NCI-H510A (cell line): ENCODE measurements around the gene PPP1R15A.
A peak's percentile ranks its signal among the peaks of the same experiment; 100 is the strongest.
"Not testable (repeated sequence)": the region's sequence is repeated elsewhere in the genome, so short reads cannot be mapped to it uniquely, and the experiment has no call there.

ENCODE experiments used
- DNase-seq: peaks from one replicate; lab custom pipeline; 2025; lab: John Stamatoyannopoulos, UW

PPP1R15A gene

DNA sequence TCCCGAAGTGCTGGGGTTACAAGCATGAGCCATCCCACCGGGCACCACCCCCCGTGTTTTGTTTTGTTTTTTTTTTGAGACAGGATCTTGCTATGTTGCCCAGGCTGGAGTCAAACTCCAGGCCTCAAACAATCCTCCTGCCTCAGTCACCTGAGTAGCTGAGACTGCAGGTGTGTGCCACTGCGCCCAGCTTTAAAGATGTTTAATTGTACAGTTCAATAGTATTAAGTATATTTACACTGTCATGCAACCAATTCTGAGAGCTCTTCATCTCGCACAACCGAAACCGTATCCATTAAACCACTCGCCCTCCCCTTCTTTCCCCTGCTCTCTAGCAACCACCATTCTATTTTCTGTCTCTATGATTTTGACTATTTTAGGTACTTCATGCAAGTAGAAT is 43.5 kb downstream of the PPP1R15A start:
- DNase-seq, result peak; percentile 47

DNA sequence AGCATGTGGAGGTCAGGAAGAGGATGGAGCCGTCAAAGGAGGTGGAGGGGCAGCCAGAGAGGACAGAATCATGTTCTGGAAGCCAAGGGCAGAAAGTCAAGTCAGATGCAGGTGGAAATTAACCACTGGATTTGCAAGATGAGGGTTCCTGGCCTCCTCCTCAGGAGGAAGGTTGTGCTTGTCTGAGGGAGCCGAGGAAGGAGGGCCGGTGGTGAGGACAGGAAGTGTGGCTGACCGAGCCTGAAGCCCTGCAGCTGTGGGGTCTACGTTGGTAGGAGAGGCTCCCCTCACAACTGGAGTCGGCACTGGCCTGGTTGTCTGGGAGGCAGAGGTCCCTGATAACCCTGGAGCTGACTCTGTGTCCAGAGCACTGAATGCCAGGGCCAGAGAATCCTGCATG is 45.9 kb downstream of the PPP1R15A start:
- DNase-seq, result no peak

DNA sequence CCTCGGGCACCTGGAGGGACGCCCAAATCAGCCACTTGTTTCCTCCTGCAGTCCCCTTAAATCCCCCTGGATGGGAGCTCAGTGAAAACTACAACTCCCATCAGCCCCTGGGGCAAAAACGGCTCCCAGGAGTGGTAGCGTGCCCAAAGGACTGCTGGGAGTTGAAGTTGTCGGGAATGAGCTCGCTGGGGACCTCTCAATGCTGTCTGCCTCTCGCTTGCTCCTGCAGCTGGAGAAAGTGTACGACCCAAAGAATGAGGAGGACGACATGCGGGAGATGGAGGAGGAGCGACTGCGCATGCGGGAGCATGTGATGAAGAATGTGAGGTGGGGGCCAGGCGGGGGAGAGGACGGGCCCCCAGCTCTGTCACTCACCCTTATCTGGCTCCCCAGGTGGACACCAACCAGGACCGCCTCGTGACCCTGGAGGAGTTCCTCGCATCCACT is 46.6 kb downstream of the PPP1R15A start:
- no peak for DNase-seq

DNA sequence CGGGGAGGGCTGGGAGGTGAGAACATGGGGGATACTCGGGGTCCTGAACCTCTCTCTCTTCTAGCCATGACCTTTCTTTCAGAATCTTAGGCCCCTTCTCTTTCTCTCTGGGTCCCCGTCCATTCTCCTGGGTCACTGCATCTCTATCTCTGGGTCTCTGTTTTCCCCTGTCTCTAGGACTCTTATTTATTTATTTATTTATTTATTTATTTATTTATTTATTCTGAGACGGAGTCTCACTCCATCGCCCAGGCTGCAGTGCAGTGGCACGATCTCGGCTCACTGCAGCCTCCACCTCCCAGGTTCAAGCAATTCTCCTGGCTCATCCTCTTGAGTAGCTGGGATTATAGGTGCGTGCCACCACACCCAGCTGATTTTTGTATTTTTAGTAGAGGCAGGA is 47.0 kb downstream of the PPP1R15A start:
- not testable (repeated sequence) for DNase-seq

DNA sequence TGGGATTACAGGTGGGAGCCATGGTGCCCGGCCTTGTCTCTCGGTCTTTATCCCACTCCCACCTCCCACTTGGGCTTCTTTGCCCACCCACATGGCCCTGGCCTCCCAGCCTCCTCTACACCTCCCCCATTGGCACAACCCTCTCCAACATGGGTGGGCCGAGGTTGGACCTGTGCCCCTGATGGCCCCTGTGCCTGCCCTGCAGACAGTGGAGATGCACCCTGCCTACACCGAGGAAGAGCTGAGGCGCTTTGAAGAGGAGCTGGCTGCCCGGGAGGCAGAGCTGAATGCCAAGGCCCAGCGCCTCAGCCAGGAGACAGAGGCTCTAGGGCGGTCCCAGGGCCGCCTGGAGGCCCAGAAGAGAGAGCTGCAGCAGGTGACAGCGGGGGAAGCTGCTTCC is 48.7 kb downstream of the PPP1R15A start:
- DNase-seq, result no peak

DNA sequence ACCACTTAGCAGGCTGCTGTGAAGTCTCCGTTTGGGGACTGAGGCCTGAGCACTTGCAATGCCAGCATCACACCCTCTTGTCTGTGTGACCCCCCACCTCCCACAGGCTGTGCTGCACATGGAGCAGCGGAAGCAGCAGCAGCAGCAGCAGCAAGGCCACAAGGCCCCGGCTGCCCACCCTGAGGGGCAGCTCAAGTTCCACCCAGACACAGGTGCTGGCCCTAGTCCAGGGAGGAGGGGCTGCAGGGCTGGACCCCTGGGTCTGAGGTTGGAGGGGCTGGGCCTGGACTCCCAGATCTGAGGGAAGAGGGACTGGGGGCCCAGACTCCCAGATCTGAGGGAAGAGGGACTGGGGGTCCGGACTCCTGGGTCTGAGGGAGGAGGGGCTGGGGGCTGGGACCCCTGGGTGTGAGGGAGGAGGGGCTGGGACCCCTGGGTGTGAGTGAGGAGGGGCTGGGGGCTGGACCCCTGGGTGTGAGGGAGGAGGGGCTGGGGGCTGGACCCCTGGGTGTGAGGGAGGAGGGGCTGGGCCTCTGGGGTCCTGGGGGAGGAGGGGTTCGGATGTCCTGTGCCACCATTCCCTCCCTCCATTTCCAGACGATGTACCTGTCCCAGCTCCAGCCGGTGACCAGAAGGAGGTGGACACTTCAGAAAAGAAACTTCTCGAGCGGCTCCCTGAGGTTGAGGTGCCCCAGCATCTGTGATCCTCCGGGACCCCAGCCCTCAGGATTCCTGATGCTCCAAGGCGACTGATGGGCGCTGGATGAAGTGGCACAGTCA is 49.7 kb downstream of the PPP1R15A start:
- DNase-seq, result no peak

DNA sequence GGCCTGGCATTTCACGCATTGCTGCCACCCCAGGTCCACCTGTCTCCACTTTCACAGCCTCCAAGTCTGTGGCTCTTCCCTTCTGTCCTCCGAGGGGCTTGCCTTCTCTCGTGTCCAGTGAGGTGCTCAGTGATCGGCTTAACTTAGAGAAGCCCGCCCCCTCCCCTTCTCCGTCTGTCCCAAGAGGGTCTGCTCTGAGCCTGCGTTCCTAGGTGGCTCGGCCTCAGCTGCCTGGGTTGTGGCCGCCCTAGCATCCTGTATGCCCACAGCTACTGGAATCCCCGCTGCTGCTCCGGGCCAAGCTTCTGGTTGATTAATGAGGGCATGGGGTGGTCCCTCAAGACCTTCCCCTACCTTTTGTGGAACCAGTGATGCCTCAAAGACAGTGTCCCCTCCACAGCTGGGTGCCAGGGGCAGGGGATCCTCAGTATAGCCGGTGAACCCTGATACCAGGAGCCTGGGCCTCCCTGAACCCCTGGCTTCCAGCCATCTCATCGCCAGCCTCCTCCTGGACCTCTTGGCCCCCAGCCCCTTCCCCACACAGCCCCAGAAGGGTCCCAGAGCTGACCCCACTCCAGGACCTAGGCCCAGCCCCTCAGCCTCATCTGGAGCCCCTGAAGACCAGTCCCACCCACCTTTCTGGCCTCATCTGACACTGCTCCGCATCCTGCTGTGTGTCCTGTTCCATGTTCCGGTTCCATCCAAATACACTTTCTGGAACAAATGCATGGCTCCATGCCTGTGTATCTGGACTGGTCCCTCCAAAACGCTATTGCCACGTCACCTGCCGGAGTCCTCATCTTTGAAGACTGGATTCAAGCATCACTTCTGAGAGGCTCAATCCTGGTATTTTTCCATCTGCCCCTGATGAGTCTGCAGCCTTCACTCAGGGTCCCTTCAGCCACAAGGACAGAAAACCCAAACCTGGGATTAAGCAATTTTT is 50.6 kb downstream of the PPP1R15A start:
- no peak for DNase-seq

DNA sequence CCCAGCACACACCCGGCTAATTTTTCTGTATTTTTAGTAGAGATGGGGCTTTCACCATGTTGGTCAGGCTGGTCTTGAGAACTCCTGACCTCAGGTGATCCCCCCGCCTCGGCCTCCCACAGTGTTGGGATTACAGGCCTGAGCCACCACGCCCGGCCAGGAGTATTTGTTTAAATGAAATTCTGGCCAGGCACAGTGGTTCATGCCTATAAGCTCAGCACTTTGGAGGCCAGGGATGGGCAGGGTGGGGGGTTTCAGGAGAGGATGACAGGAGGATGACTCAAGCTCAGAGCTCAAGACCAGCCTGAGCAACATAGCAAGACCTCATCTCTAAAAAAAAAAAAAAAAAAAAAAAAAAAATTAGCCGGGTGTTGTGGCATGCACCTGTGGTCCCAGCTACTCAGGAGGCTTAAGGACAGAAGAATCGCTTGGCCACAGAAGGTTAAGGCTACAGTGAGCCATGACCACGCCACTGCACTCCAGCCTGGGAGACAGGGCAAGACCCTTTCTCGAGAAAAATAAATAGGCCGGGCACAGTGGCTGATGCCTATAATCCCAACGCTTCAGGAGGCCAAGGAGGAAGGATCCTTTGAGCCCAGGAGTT is 53.1 kb downstream of the PPP1R15A start:
- no peak for DNase-seq
